Stimulated activated naive CD8-positive, alpha-beta T cell treated with anti-CD3 and anti-CD28 coated beads, Interleukin-15, Interleukin-2, amounts not matched to agents 100 ng/mL and 50 ng/mL, for 24 hours (primary cell): ENCODE results near the gene RB1.

Experiments used
- H3K27ac Mint-ChIP-seq: one replicate; pipeline ENCODE4 v1.8.0; 2021; ENCODE audit warnings: mild to moderate bottlenecking, mixed read lengths
- H3K27me3 Mint-ChIP-seq: one replicate; pipeline ENCODE4 v1.8.0; 2021; ENCODE audit warnings: mixed read lengths
- H3K36me3 Mint-ChIP-seq: one replicate; pipeline ENCODE4 v1.8.0; 2021; ENCODE audit warnings: low read depth, mixed read lengths
- H3K4me1 Mint-ChIP-seq: one replicate; pipeline ENCODE4 v1.8.0; 2021; ENCODE audit warnings: low read depth, mixed read lengths
- H3K4me3 Mint-ChIP-seq: one replicate; pipeline ENCODE4 v1.8.0; 2021; ENCODE audit warnings: mild to moderate bottlenecking, mixed read lengths
- H3K9me3 Mint-ChIP-seq: one replicate; pipeline ENCODE4 v1.8.0; 2021; ENCODE audit warnings: mixed read lengths

RB1 gene

GRCh38 chr13:48303359-48304142 is at the start of gene RB1:
Gene RB1, plus strand, starts transcription at chr13:48303751. Its CDS starts 162 bp downstream, at chr13:48303913.
- no peaks in the 10 kb centered on the region for H3K9me3 Mint-ChIP-seq

GRCh38 chr13:48253849-48254248 is 49.7 kb upstream of the RB1 start:
- Mint-ChIP-seq H3K4me1 (peaks cover 70% of the 10 kb centered on the region), H3K4me3 (no peak overlapping the region), H3K9me3 (no peaks in the 10 kb centered on the region), H3K36me3 (peaks cover 60% of the 10 kb centered on the region), H3K27me3 (no peaks in the 10 kb centered on the region), H3K27ac (peak overlapping the region; percentile 29)

More at GRCh38 chr13:48303359-48304142, at the start of gene RB1:
- H3K27me3 Mint-ChIP-seq, result no peaks in the 10 kb centered on the region
- H3K4me3 Mint-ChIP-seq, result peak within 1 kb of the TSS; percentile 98
- H3K27ac Mint-ChIP-seq, result peak within 1 kb of the TSS; percentile 99
- peaks cover 23% of the 10 kb centered on the region for H3K36me3 Mint-ChIP-seq
- H3K4me1 Mint-ChIP-seq, result peaks cover 44% of the 10 kb centered on the region

- H3K4me3 Mint-ChIP-seq, result no peak overlapping the region
These were observed 48.5 kb upstream of the RB1 start for GRCh38 chr13:48255090-48255489.

GRCh38 chr13:48255954-48256353 is 47.6 kb upstream of the RB1 start:
- no peaks in the 10 kb centered on the region for H3K27me3 Mint-ChIP-seq
- H3K9me3 Mint-ChIP-seq, result no peaks in the 10 kb centered on the region
- no peak overlapping the region for H3K4me3 Mint-ChIP-seq
- peaks cover 77% of the 10 kb centered on the region for H3K36me3 Mint-ChIP-seq
- peak overlapping the region; percentile 50 for H3K27ac Mint-ChIP-seq
- H3K4me1 Mint-ChIP-seq, result peaks cover 67% of the 10 kb centered on the region

More at GRCh38 chr13:48255090-48255489, 48.5 kb upstream of the RB1 start:
- H3K27me3 Mint-ChIP-seq, result no peaks in the 10 kb centered on the region
- H3K9me3 Mint-ChIP-seq, result no peaks in the 10 kb centered on the region
- no peak overlapping the region for H3K27ac Mint-ChIP-seq
- peaks cover 71% of the 10 kb centered on the region for H3K4me1 Mint-ChIP-seq
- H3K36me3 Mint-ChIP-seq, result peaks cover 68% of the 10 kb centered on the region

GRCh38 chr13:48258002-48258401 is 45.5 kb upstream of the RB1 start:
- no peak overlapping the region for H3K4me3 Mint-ChIP-seq
- H3K36me3 Mint-ChIP-seq, result peaks cover 82% of the 10 kb centered on the region
- no peak overlapping the region for H3K27ac Mint-ChIP-seq
- H3K4me1 Mint-ChIP-seq, result peaks cover 58% of the 10 kb centered on the region
- no peaks in the 10 kb centered on the region for H3K27me3 Mint-ChIP-seq
- no peaks in the 10 kb centered on the region for H3K9me3 Mint-ChIP-seq

GRCh38 chr13:48258430-48258829 is 45.1 kb upstream of the RB1 start:
- no peaks in the 10 kb centered on the region for H3K9me3 Mint-ChIP-seq
- H3K4me3 Mint-ChIP-seq, result no peak overlapping the region
- H3K27ac Mint-ChIP-seq, result no peak overlapping the region
- peaks cover 63% of the 10 kb centered on the region for H3K4me1 Mint-ChIP-seq
- peaks cover 85% of the 10 kb centered on the region for H3K36me3 Mint-ChIP-seq
- H3K27me3 Mint-ChIP-seq, result no peaks in the 10 kb centered on the region

GRCh38 chr13:48260970-48261369 is 42.6 kb upstream of the RB1 start:
- peaks cover 76% of the 10 kb centered on the region for H3K4me1 Mint-ChIP-seq

GRCh38 chr13:48263196-48263595 is 40.4 kb upstream of the RB1 start:
- H3K27me3 Mint-ChIP-seq, result no peaks in the 10 kb centered on the region
- H3K9me3 Mint-ChIP-seq, result no peaks in the 10 kb centered on the region
- H3K27ac Mint-ChIP-seq, result no peak overlapping the region
- peaks cover 74% of the 10 kb centered on the region for H3K4me1 Mint-ChIP-seq
- no peak overlapping the region for H3K4me3 Mint-ChIP-seq
- peaks cover 53% of the 10 kb centered on the region for H3K36me3 Mint-ChIP-seq

More at GRCh38 chr13:48260970-48261369, 42.6 kb upstream of the RB1 start:
- Mint-ChIP-seq H3K4me3 (no peak overlapping the region), H3K9me3 (no peaks in the 10 kb centered on the region), H3K36me3 (peaks cover 70% of the 10 kb centered on the region), H3K27me3 (no peaks in the 10 kb centered on the region), H3K27ac (no peak overlapping the region)

GRCh38 chr13:48264058-48264457 is 39.5 kb upstream of the RB1 start:
- Mint-ChIP-seq H3K4me3 (no peak overlapping the region), H3K36me3 (peaks cover 49% of the 10 kb centered on the region), H3K9me3 (no peaks in the 10 kb centered on the region), H3K4me1 (peaks cover 65% of the 10 kb centered on the region), H3K27me3 (no peaks in the 10 kb centered on the region), H3K27ac (no peak overlapping the region)

GRCh38 chr13:48265217-48265815 is 38.2 kb upstream of the RB1 start:
- no peaks in the 10 kb centered on the region for H3K27me3 Mint-ChIP-seq
- peaks cover 54% of the 10 kb centered on the region for H3K4me1 Mint-ChIP-seq
- no peaks in the 10 kb centered on the region for H3K9me3 Mint-ChIP-seq
- peak overlapping the region; percentile 51 for H3K4me3 Mint-ChIP-seq
- H3K27ac Mint-ChIP-seq, result peak overlapping the region; percentile 79
- H3K36me3 Mint-ChIP-seq, result peaks cover 38% of the 10 kb centered on the region

- no peak overlapping the region for H3K4me3 Mint-ChIP-seq
- peaks cover 51% of the 10 kb centered on the region for H3K4me1 Mint-ChIP-seq
- no peaks in the 10 kb centered on the region for H3K27me3 Mint-ChIP-seq
- no peaks in the 10 kb centered on the region for H3K9me3 Mint-ChIP-seq
- peak overlapping the region; percentile 61 for H3K27ac Mint-ChIP-seq
- peaks cover 30% of the 10 kb centered on the region for H3K36me3 Mint-ChIP-seq
These were observed 37.4 kb upstream of the RB1 start for GRCh38 chr13:48266150-48266549.

GRCh38 chr13:48266701-48267639 is 36.6 kb upstream of the RB1 start:
- no peaks in the 10 kb centered on the region for H3K27me3 Mint-ChIP-seq
- H3K36me3 Mint-ChIP-seq, result peaks cover 27% of the 10 kb centered on the region
- H3K27ac Mint-ChIP-seq, result peak overlapping the region; percentile 61
- H3K4me3 Mint-ChIP-seq, result no peak overlapping the region
- H3K9me3 Mint-ChIP-seq, result no peaks in the 10 kb centered on the region
- peaks cover 51% of the 10 kb centered on the region for H3K4me1 Mint-ChIP-seq

GRCh38 chr13:48268019-48268418 is 35.5 kb upstream of the RB1 start:
- Mint-ChIP-seq H3K27me3 (no peaks in the 10 kb centered on the region), H3K4me1 (peaks cover 40% of the 10 kb centered on the region), H3K9me3 (no peaks in the 10 kb centered on the region), H3K27ac (no peak overlapping the region), H3K36me3 (peaks cover 17% of the 10 kb centered on the region), H3K4me3 (no peak overlapping the region)

- H3K27ac Mint-ChIP-seq, result no peak overlapping the region
- no peaks in the 10 kb centered on the region for H3K27me3 Mint-ChIP-seq
- H3K4me3 Mint-ChIP-seq, result no peak overlapping the region
- no peaks in the 10 kb centered on the region for H3K9me3 Mint-ChIP-seq
- peaks cover 17% of the 10 kb centered on the region for H3K4me1 Mint-ChIP-seq
- peaks cover 7% of the 10 kb centered on the region for H3K36me3 Mint-ChIP-seq
These were observed 30.2 kb upstream of the RB1 start for GRCh38 chr13:48273346-48273745.

- H3K4me3 Mint-ChIP-seq, result no peak overlapping the region
- no peaks in the 10 kb centered on the region for H3K27me3 Mint-ChIP-seq
- H3K36me3 Mint-ChIP-seq, result no peaks in the 10 kb centered on the region
- no peaks in the 10 kb centered on the region for H3K9me3 Mint-ChIP-seq
- H3K4me1 Mint-ChIP-seq, result peaks cover 17% of the 10 kb centered on the region
- no peak overlapping the region for H3K27ac Mint-ChIP-seq
These were observed 28.0 kb upstream of the RB1 start for GRCh38 chr13:48275507-48275906.
